ENCODE results near the gene TIPIN. TPM values are rescaled to one million over a fixed set of nuclear protein-coding genes. Genes with fewer than 3 reads are reported as not detected.

The TIPIN gene
- polyA plus RNA-seq, 1 donor from 2014 or later, result 7.4 TPM

DNA sequence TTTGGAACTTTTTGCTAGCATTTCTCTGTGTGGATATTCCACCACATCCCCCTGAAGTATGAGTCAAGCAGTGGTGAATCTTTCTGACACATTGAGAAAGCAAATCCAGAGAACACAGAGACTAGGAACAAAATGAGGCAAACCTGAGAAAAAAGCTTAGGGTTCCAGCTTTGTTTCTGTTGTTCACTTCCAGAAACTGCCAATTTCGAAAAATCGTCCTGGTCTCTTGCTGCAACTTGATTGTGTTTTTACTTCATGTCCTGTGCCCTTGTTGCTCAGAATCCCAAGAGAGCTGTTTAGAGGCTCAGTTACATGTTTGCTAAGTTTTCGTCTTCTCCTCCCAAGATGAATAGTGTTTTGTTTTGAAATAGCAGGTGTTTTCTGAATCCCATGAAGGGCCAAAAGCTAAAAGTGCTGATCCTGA, 43.9 kb upstream of the TIPIN start:
- no peak for TF ChIP-seq POLR2AphosphoS5 (IDR thresholded peaks at IDR 0.05)
- no peak for TF ChIP-seq EZH2 (IDR thresholded peaks at IDR 0.05; ENCODE audit: borderline replicate concordance, insufficient read depth, low read length, poor library complexity, severe bottlenecking)
- no peak for TF ChIP-seq SMC3 (conservative IDR thresholded peaks at IDR 0.05; ENCODE audit: poor library complexity)
- TF ChIP-seq TAF1 (IDR thresholded peaks at IDR 0.05; ENCODE audit: low read depth), result no peak
- no peak for TF ChIP-seq EP300 (conservative IDR thresholded peaks at IDR 0.05; ENCODE audit: poor library complexity, severe bottlenecking)
- TF ChIP-seq, protein P1, sequence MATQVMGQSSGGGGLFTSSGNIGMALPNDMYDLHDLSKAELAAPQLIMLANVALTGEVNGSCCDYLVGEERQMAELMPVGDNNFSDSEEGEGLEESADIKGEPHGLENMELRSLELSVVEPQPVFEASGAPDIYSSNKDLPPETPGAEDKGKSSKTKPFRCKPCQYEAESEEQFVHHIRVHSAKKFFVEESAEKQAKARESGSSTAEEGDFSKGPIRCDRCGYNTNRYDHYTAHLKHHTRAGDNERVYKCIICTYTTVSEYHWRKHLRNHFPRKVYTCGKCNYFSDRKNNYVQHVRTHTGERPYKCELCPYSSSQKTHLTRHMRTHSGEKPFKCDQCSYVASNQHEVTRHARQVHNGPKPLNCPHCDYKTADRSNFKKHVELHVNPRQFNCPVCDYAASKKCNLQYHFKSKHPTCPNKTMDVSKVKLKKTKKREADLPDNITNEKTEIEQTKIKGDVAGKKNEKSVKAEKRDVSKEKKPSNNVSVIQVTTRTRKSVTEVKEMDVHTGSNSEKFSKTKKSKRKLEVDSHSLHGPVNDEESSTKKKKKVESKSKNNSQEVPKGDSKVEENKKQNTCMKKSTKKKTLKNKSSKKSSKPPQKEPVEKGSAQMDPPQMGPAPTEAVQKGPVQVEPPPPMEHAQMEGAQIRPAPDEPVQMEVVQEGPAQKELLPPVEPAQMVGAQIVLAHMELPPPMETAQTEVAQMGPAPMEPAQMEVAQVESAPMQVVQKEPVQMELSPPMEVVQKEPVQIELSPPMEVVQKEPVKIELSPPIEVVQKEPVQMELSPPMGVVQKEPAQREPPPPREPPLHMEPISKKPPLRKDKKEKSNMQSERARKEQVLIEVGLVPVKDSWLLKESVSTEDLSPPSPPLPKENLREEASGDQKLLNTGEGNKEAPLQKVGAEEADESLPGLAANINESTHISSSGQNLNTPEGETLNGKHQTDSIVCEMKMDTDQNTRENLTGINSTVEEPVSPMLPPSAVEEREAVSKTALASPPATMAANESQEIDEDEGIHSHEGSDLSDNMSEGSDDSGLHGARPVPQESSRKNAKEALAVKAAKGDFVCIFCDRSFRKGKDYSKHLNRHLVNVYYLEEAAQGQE (IDR thresholded peaks at IDR 0.05; ENCODE audit: borderline replicate concordance), result no peak
- TF ChIP-seq, protein P2, sequence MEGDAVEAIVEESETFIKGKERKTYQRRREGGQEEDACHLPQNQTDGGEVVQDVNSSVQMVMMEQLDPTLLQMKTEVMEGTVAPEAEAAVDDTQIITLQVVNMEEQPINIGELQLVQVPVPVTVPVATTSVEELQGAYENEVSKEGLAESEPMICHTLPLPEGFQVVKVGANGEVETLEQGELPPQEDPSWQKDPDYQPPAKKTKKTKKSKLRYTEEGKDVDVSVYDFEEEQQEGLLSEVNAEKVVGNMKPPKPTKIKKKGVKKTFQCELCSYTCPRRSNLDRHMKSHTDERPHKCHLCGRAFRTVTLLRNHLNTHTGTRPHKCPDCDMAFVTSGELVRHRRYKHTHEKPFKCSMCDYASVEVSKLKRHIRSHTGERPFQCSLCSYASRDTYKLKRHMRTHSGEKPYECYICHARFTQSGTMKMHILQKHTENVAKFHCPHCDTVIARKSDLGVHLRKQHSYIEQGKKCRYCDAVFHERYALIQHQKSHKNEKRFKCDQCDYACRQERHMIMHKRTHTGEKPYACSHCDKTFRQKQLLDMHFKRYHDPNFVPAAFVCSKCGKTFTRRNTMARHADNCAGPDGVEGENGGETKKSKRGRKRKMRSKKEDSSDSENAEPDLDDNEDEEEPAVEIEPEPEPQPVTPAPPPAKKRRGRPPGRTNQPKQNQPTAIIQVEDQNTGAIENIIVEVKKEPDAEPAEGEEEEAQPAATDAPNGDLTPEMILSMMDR (IDR thresholded peaks at IDR 0.05; ENCODE audit: poor library complexity, severe bottlenecking), result no peak
- TF ChIP-seq RAD21 (conservative IDR thresholded peaks at IDR 0.05), result no peak
- TF ChIP-seq MXI1 (conservative IDR thresholded peaks at IDR 0.05; ENCODE audit: poor library complexity, severe bottlenecking), result no peak
- no peaks in the 10 kb centered on the region for H3K36me3 ChIP-seq (ENCODE audit: insufficient read depth, low read length)
- no peak overlapping the region for H3K4me2 ChIP-seq (ENCODE audit: low read length)
- H3K27me3 ChIP-seq (ENCODE audit: insufficient read depth, low read depth, low read length), result no peaks in the 10 kb centered on the region
- no peak overlapping the region for H3K9ac ChIP-seq (ENCODE audit: low read length)
- no peak overlapping the region for H2AFZ ChIP-seq (ENCODE audit: low read depth, low read length)
- no peak overlapping the region for H3K4me3 ChIP-seq (ENCODE audit: low read length)
- no peak overlapping the region for H3K27ac ChIP-seq (ENCODE audit: low read length)
- H3K9me2 ChIP-seq (ENCODE audit: insufficient read depth, low read length), result no peaks in the 10 kb centered on the region
- no peaks in the 10 kb centered on the region for H3K79me2 ChIP-seq (replicated peaks; ENCODE audit: insufficient read depth, low read length)
- H3K9me3 ChIP-seq (ENCODE audit: low read length), result no peaks in the 10 kb centered on the region
- no peaks in the 10 kb centered on the region for H4K20me1 ChIP-seq (ENCODE audit: insufficient read depth)
- H3F3A ChIP-seq (ENCODE audit: insufficient read depth, low read length, poor library complexity, severe bottlenecking), result no peaks in the 10 kb centered on the region

DNA sequence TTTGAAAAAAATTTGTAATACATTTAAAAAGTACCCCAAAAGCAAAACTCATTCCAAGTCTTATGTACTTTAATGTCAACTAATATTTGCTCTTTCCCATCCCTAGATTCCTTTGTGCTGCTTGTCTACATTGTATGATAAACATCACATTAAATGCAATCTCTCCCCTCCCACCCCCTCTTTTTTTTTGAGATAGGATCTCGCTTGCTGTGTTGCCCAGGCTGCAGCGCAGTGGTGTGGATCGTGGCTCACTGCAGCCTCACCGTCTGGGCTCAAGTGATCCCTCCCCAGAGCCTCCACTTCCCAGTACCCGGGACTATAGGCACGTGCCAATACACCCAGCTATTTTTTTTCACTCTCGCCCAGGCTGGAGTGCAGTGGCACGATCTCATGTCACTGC, 42.8 kb upstream of the TIPIN start:
- Histone ChIP-seq H3K79me2 (replicated peaks; ENCODE audit: insufficient read depth, low read length) (no peaks in the 10 kb centered on the region), H3K4me2 (ENCODE audit: low read length) (no peak overlapping the region), H3K27me3 (ENCODE audit: insufficient read depth, low read depth, low read length) (no peaks in the 10 kb centered on the region), H4K20me1 (ENCODE audit: insufficient read depth) (no peaks in the 10 kb centered on the region), H3K4me3 (ENCODE audit: low read length) (no peak overlapping the region), H2AFZ (ENCODE audit: low read depth, low read length) (no peak overlapping the region), H3K27ac (ENCODE audit: low read length) (no peak overlapping the region), H3F3A (ENCODE audit: insufficient read depth, low read length, poor library complexity, severe bottlenecking) (no peaks in the 10 kb centered on the region), H3K9me2 (ENCODE audit: insufficient read depth, low read length) (no peaks in the 10 kb centered on the region), H3K9me3 (ENCODE audit: low read length) (no peaks in the 10 kb centered on the region), H3K9ac (ENCODE audit: low read length) (no peak overlapping the region), H3K36me3 (ENCODE audit: insufficient read depth, low read length) (no peaks in the 10 kb centered on the region)
- TF ChIP-seq EZH2 (IDR thresholded peaks at IDR 0.05; ENCODE audit: borderline replicate concordance, insufficient read depth, low read length, poor library complexity, severe bottlenecking) (no peak), POLR2AphosphoS5 (IDR thresholded peaks at IDR 0.05) (no peak), TAF1 (IDR thresholded peaks at IDR 0.05; ENCODE audit: low read depth) (no peak), SMC3 (conservative IDR thresholded peaks at IDR 0.05; ENCODE audit: poor library complexity) (no peak), EP300 (conservative IDR thresholded peaks at IDR 0.05; ENCODE audit: poor library complexity, severe bottlenecking) (no peak), MXI1 (conservative IDR thresholded peaks at IDR 0.05; ENCODE audit: poor library complexity, severe bottlenecking) (no peak), RAD21 (conservative IDR thresholded peaks at IDR 0.05) (no peak)
- TF ChIP-seq, protein P1 (IDR thresholded peaks at IDR 0.05; ENCODE audit: borderline replicate concordance), result no peak
- TF ChIP-seq, protein P2 (IDR thresholded peaks at IDR 0.05; ENCODE audit: poor library complexity, severe bottlenecking), result no peak

Measured in neural cell (in vitro differentiated cells).